Thyroid gland (tissue), 4 donors: ENCODE data around the gene WSCD2. TPM values are rescaled to one million over a fixed set of nuclear protein-coding genes. Genes with fewer than 3 reads are reported as not detected.

Experiments
- DNase-seq, 2 donors: peaks; one replicate each; pipeline ENCODE4 v3.0.0-alpha.2; 2019
- H3K27ac ChIP-seq, 3 donors: fragments of 200-600 bp; sonication (generic); 1 replicate in 2 of 3; 2 replicates in 1 of 3; pipeline ENCODE4 v1.5.1; 2016 to 2019; ENCODE audit warnings: mild to moderate bottlenecking in 1 of 3, moderate library complexity in 1 of 3
- H3K27me3 ChIP-seq: fragments of 200-600 bp; sonication (generic); one replicate; pipeline ENCODE4 v1.5.1; 2019
- H3K36me3 ChIP-seq, 2 donors: fragments of 200-600 bp; sonication (generic); one replicate each; pipeline ENCODE4 v1.5.1; 2016 to 2019
- H3K4me1 ChIP-seq, 2 donors: fragments of 200-600 bp; sonication (generic); one replicate each; pipeline ENCODE4 v1.5.1; 2017 to 2019
- H3K4me3 ChIP-seq, 3 donors: fragments of 200-600 bp; sonication (generic); replicated peaks in 1 of 3; 1 replicate in 2 of 3; 2 replicates in 1 of 3; pipeline ENCODE4 v1.5.1; 2016; ENCODE audit warnings: mild to moderate bottlenecking in 1 of 3
- H3K9me3 ChIP-seq: fragments of 200-600 bp; sonication (generic); one replicate; pipeline ENCODE4 v1.5.1; 2017
- CTCF ChIP-seq, 6 experiments: fragments of 200-600 bp in 3 of 6; fragments of 450-650 bp in 3 of 6; sonication (generic) in 3 of 6; IDR thresholded peaks; one replicate each; pipeline ENCODE4 v1.5.1; 2016 to 2019; ENCODE audit warnings: antibody characterized with exemption in 6 of 6, mild to moderate bottlenecking in 2 of 6, inconsistent platforms in 1 of 6, moderate library complexity in 1 of 6
- POLR2A ChIP-seq, 2 donors: fragments of 450-650 bp; IDR thresholded peaks; one replicate each; pipeline ENCODE4 v1.6.1; 2017; ENCODE audit warnings: antibody characterized with exemption in 2 of 2, mild to moderate bottlenecking in 2 of 2, moderate library complexity in 1 of 2
- WGBS, 2 donors: methylation state at CpG; one replicate each; pipeline ENCODE4 v1.1.5; 2017; 5-methylcytosine and 5-hydroxymethylcytosine counted together
- intact Hi-C: fragments of 100-400 bp; cut with DNase I; formaldehyde crosslinking; loops from one replicate; pipeline ENCODE4 v1.15.1; 2023
- total RNA-seq, 4 donors: library from RNA; depleted of rRNA; stranded (reverse); fragments of >200 nt; gene quantifications; one replicate each; pipeline ENCODE4 v1.2.3, GENCODE V29; 2016

WSCD2 gene
- total RNA-seq, 4 donors from 2014 or later: 35.5 to 117 (median 81.4) TPM

- no peak overlapping the region for H3K4me3 ChIP-seq
- H3K27me3 ChIP-seq: no peaks in the 10 kb centered on the region
- 83 to 84% methylated on average over 6 of the region's 6 CpGs for WGBS, 2 donors
- H3K4me1 ChIP-seq: peaks cover 24 to 32% of the 10 kb centered on the region in 2 donors
- no peak for TF ChIP-seq CTCF (IDR thresholded peaks at IDR 0.05)
- no peak for TF ChIP-seq POLR2A (IDR thresholded peaks at IDR 0.05)
- intact Hi-C loops: loop anchor here (10.0 kb wide), 1 partner anchor 74 kb away; no protein-coding TSS in a partner anchor
- H3K36me3 ChIP-seq: no peaks in the 10 kb centered on the region
- no peak for DNase-seq
- no peaks in the 10 kb centered on the region for H3K9me3 ChIP-seq
- no peak overlapping the region for H3K27ac ChIP-seq
Measured at GRCh38 chr12:108120863-108121165, 8.3 kb upstream of the WSCD2 start.

GRCh38 chr12:108121320-108121719 lies 7.8 kb upstream of the WSCD2 start:
- intact Hi-C loops: loop anchor here (10.0 kb wide), 1 partner anchor 73 kb away; no protein-coding TSS in a partner anchor
- H3K4me3 ChIP-seq: no peak overlapping the region
- no peak overlapping the region for H3K27ac ChIP-seq
- WGBS, 2 donors: 73 to 75% methylated on average over 6 of the region's 6 CpGs
- no peak for DNase-seq
- TF ChIP-seq CTCF (IDR thresholded peaks at IDR 0.05) (no peak), POLR2A (IDR thresholded peaks at IDR 0.05) (no peak)
- no peaks in the 10 kb centered on the region for H3K27me3 ChIP-seq
- peaks cover 20 to 27% of the 10 kb centered on the region in 2 donors for H3K4me1 ChIP-seq
- no peaks in the 10 kb centered on the region for H3K36me3 ChIP-seq
- no peaks in the 10 kb centered on the region for H3K9me3 ChIP-seq

GRCh38 chr12:108121728-108122471 lies 7.2 kb upstream of the WSCD2 start:
- Histone ChIP-seq H3K9me3 (no peaks in the 10 kb centered on the region), H3K27ac (no peak overlapping the region), H3K4me1 (peaks cover 14 to 22% of the 10 kb centered on the region in 2 donors), H3K36me3 (no peaks in the 10 kb centered on the region), H3K4me3 (no peak overlapping the region), H3K27me3 (no peaks in the 10 kb centered on the region)
- intact Hi-C loops: loop anchor here (10.0 kb wide), 1 partner anchor 73 kb away; no protein-coding TSS in a partner anchor
- no peak for DNase-seq
- WGBS, 2 donors: 86 to 88% methylated on average over 2 of the region's 2 CpGs
- no peak for TF ChIP-seq CTCF (IDR thresholded peaks at IDR 0.05)
- TF ChIP-seq POLR2A (IDR thresholded peaks at IDR 0.05): no peak

- H3K4me3 ChIP-seq: no peak overlapping the region
- WGBS, 2 donors: 73 to 89% methylated on average over 2 of the region's 2 CpGs
- H3K36me3 ChIP-seq: no peaks in the 10 kb centered on the region
- intact Hi-C loops: loop anchor here (10.0 kb wide), 1 partner anchor 72 kb away; no protein-coding TSS in a partner anchor
- H3K27me3 ChIP-seq: no peaks in the 10 kb centered on the region
- DNase-seq: no peak
- TF ChIP-seq CTCF (IDR thresholded peaks at IDR 0.05): no peak
- TF ChIP-seq POLR2A (IDR thresholded peaks at IDR 0.05): no peak
- no peak overlapping the region for H3K27ac ChIP-seq
- peaks cover 8 to 17% of the 10 kb centered on the region in 2 donors for H3K4me1 ChIP-seq
- H3K9me3 ChIP-seq: no peaks in the 10 kb centered on the region
Measured at GRCh38 chr12:108122644-108123043, 6.4 kb upstream of the WSCD2 start.

- no peaks in the 10 kb centered on the region for H3K27me3 ChIP-seq
- peaks cover 8 to 11% of the 10 kb centered on the region in 2 donors for H3K4me1 ChIP-seq
- DNase-seq: no peak
- whole genome bisulfite sequencing, 2 donors: 82 to 90% methylated on average over 6 of the region's 6 CpGs
- no peak for TF ChIP-seq POLR2A (IDR thresholded peaks at IDR 0.05)
- no peak for TF ChIP-seq CTCF (IDR thresholded peaks at IDR 0.05)
- H3K36me3 ChIP-seq: no peaks in the 10 kb centered on the region
- H3K27ac ChIP-seq: no peak overlapping the region
- no peaks in the 10 kb centered on the region for H3K9me3 ChIP-seq
- intact Hi-C loops: loop anchor here (10.0 kb wide), 1 partner anchor 71 kb away; no protein-coding TSS in a partner anchor
- no peak overlapping the region for H3K4me3 ChIP-seq
Measured at GRCh38 chr12:108123402-108123801, 5.7 kb upstream of the WSCD2 start.
